Measurements from ENCODE around the gene TSPAN18. TPM values are rescaled to one million over a fixed set of nuclear protein-coding genes. Genes with fewer than 3 reads are reported as not detected.

TSPAN18 gene
- total and polyA plus RNA-seq, 4 experiments from 2014 or later = 7.3 to 48.6 (median 18.2) TPM

GRCh38 chr11:44761551-44761961, 34.8 kb downstream of the TSPAN18 start:
- ChIA-PET CTCF (ENCODE audit: partially characterized antibody) (interaction anchor here (0.6 to 2.0 kb wide), 3 partner anchors 13 to 140 kb away, joined by 3 to 11 read pairs (median 4); no protein-coding TSS in a partner anchor), POLR2A (ENCODE audit: partially characterized antibody) (interaction anchor here (1.2 kb wide), 1 partner anchor 14 kb away, joined by 3 read pairs; no protein-coding TSS in a partner anchor)
- H3K4me1 Mint-ChIP-seq = peaks cover 17 to 46% (median 26%) of the 10 kb centered on the region in 4 donors
- intact Hi-C loops (cut with micrococcal nuclease) = no loop called here
- no peaks in the 10 kb centered on the region for H3K4me1 ChIP-seq (ENCODE audit: insufficient read depth, low read length)
- no peak for DNase-seq
- H3K4me3 Mint-ChIP-seq = no peak overlapping the region
- peaks cover 45% of the 10 kb centered on the region in 2 donors for H3K36me3 Mint-ChIP-seq
- no peaks in the 10 kb centered on the region for H3K27me3 Mint-ChIP-seq
- H3K9me3 Mint-ChIP-seq = peaks cover 0 to 18% (median 8%) of the 10 kb centered on the region in 8 donors
- no peaks in the 10 kb centered on the region for H3K9me3 ChIP-seq (ENCODE audit: control insufficient read depth in 1 of 2, low read length in 2 of 2)
- H3K36me3 ChIP-seq (ENCODE audit: insufficient read depth, low read length) = peaks cover 15% of the 10 kb centered on the region
- H3K27ac Mint-ChIP-seq = peak overlapping the region in 1 of 7 donors; percentile 65
- H3K27me3 ChIP-seq (ENCODE audit: insufficient read depth, low read length) = no peaks in the 10 kb centered on the region
- no peak overlapping the region for H3K27ac ChIP-seq (ENCODE audit: low read depth, low read length)
- no peak overlapping the region for H3K4me3 ChIP-seq (ENCODE audit: low read length in 2 of 2)

GRCh38 chr11:44763121-44763820, 36.5 kb downstream of the TSPAN18 start:
- Mint-ChIP-seq H3K4me1 (peaks cover 15 to 45% (median 29%) of the 10 kb centered on the region in 4 donors), H3K27ac (peak overlapping the region in 4 of 7 donors; percentile 29 to 62 (median 42)), H3K27me3 (no peaks in the 10 kb centered on the region), H3K4me3 (peak overlapping the region in 1 of 8 donors; percentile 21), H3K36me3 (peaks cover 53 to 56% of the 10 kb centered on the region in 2 donors), H3K9me3 (peaks cover 0 to 15% (median 6%) of the 10 kb centered on the region in 8 donors)
- Histone ChIP-seq H3K36me3 (ENCODE audit: insufficient read depth, low read length) (peaks cover 15% of the 10 kb centered on the region), H3K27ac (ENCODE audit: low read depth, low read length) (no peak overlapping the region), H3K4me3 (ENCODE audit: low read length in 2 of 2) (no peak overlapping the region), H3K4me1 (ENCODE audit: insufficient read depth, low read length) (no peaks in the 10 kb centered on the region), H3K9me3 (ENCODE audit: control insufficient read depth in 1 of 2, low read length in 2 of 2) (no peaks in the 10 kb centered on the region), H3K27me3 (ENCODE audit: insufficient read depth, low read length) (no peaks in the 10 kb centered on the region)
- POLR2A ChIA-PET (ENCODE audit: partially characterized antibody) = no interaction called here
- no peak for DNase-seq
- CTCF ChIA-PET (ENCODE audit: partially characterized antibody) = interaction anchor here (0.5 to 1.8 kb wide), 3 partner anchors 10 to 107 kb away, joined by 3 to 15 read pairs (median 3); no protein-coding TSS in a partner anchor
- intact Hi-C loops (cut with micrococcal nuclease) = no loop called here

GRCh38 chr11:44764583-44764982, 37.8 kb downstream of the TSPAN18 start:
- intact Hi-C loops (cut with micrococcal nuclease) = no loop called here
- Mint-ChIP-seq H3K4me1 (peaks cover 13 to 39% (median 28%) of the 10 kb centered on the region in 4 donors), H3K36me3 (peaks cover 55 to 59% of the 10 kb centered on the region in 2 donors), H3K27me3 (no peaks in the 10 kb centered on the region), H3K9me3 (peaks cover 0 to 9% (median 4%) of the 10 kb centered on the region in 8 donors), H3K27ac (peak overlapping the region in 1 of 7 donors; percentile 61), H3K4me3 (no peak overlapping the region)
- Histone ChIP-seq H3K9me3 (ENCODE audit: control insufficient read depth in 1 of 2, low read length in 2 of 2) (no peaks in the 10 kb centered on the region), H3K27ac (ENCODE audit: low read depth, low read length) (no peak overlapping the region), H3K4me3 (ENCODE audit: low read length in 2 of 2) (no peak overlapping the region), H3K4me1 (ENCODE audit: insufficient read depth, low read length) (no peaks in the 10 kb centered on the region), H3K36me3 (ENCODE audit: insufficient read depth, low read length) (peaks cover 15% of the 10 kb centered on the region), H3K27me3 (ENCODE audit: insufficient read depth, low read length) (no peaks in the 10 kb centered on the region)
- ChIA-PET POLR2A (ENCODE audit: partially characterized antibody) (no interaction called here), CTCF (ENCODE audit: partially characterized antibody) (interaction anchor here (1.0 to 1.2 kb wide), 2 partner anchors 10 to 11 kb away, joined by 3 to 4 read pairs; no protein-coding TSS in a partner anchor)
- DNase-seq = no peak

- Histone ChIP-seq H3K4me3 (ENCODE audit: low read length in 2 of 2) (no peak overlapping the region), H3K9me3 (ENCODE audit: control insufficient read depth in 1 of 2, low read length in 2 of 2) (no peaks in the 10 kb centered on the region), H3K27me3 (ENCODE audit: insufficient read depth, low read length) (no peaks in the 10 kb centered on the region), H3K36me3 (ENCODE audit: insufficient read depth, low read length) (peaks cover 15% of the 10 kb centered on the region), H3K4me1 (ENCODE audit: insufficient read depth, low read length) (no peaks in the 10 kb centered on the region), H3K27ac (ENCODE audit: low read depth, low read length) (no peak overlapping the region)
- no peak overlapping the region for H3K4me3 Mint-ChIP-seq
- ChIA-PET CTCF (ENCODE audit: partially characterized antibody) (interaction anchor here (1.0 to 2.7 kb wide), 3 partner anchors 9 to 11 kb away, joined by 3 to 32 read pairs (median 4); no protein-coding TSS in a partner anchor), POLR2A (ENCODE audit: partially characterized antibody) (no interaction called here)
- intact Hi-C loops (cut with micrococcal nuclease) = no loop called here
- DNase-seq = no peak
- H3K36me3 Mint-ChIP-seq = peaks cover 56 to 57% of the 10 kb centered on the region in 2 donors
- peaks cover 9 to 39% (median 28%) of the 10 kb centered on the region in 4 donors for H3K4me1 Mint-ChIP-seq
- peak overlapping the region in 1 of 7 donors; percentile 22 for H3K27ac Mint-ChIP-seq
- no peaks in the 10 kb centered on the region for H3K27me3 Mint-ChIP-seq
- peaks cover 0 to 9% (median 4%) of the 10 kb centered on the region in 8 donors for H3K9me3 Mint-ChIP-seq
Observed at GRCh38 chr11:44765026-44765595, 38.3 kb downstream of the TSPAN18 start.

GRCh38 chr11:44765676-44766075, 38.9 kb downstream of the TSPAN18 start:
- no peak for DNase-seq
- Histone ChIP-seq H3K27me3 (ENCODE audit: insufficient read depth, low read length) (no peaks in the 10 kb centered on the region), H3K27ac (ENCODE audit: low read depth, low read length) (no peak overlapping the region), H3K4me1 (ENCODE audit: insufficient read depth, low read length) (no peaks in the 10 kb centered on the region), H3K9me3 (ENCODE audit: control insufficient read depth in 1 of 2, low read length in 2 of 2) (no peaks in the 10 kb centered on the region), H3K4me3 (ENCODE audit: low read length in 2 of 2) (no peak overlapping the region), H3K36me3 (ENCODE audit: insufficient read depth, low read length) (peaks cover 15% of the 10 kb centered on the region)
- intact Hi-C loops (cut with micrococcal nuclease) = no loop called here
- Mint-ChIP-seq H3K4me3 (no peak overlapping the region), H3K9me3 (peaks cover 0 to 9% (median 4%) of the 10 kb centered on the region in 8 donors), H3K27ac (no peak overlapping the region), H3K4me1 (peaks cover 11 to 40% (median 30%) of the 10 kb centered on the region in 4 donors), H3K27me3 (no peaks in the 10 kb centered on the region), H3K36me3 (peaks cover 58 to 62% of the 10 kb centered on the region in 2 donors)
- POLR2A ChIA-PET (ENCODE audit: partially characterized antibody) = no interaction called here
- CTCF ChIA-PET (ENCODE audit: partially characterized antibody) = interaction anchor here (2.7 kb wide), 1 partner anchor 10 kb away, joined by 32 read pairs; no protein-coding TSS in a partner anchor

GRCh38 chr11:44766112-44766971, 39.6 kb downstream of the TSPAN18 start:
- intact Hi-C loops (cut with micrococcal nuclease) = no loop called here
- H3K4me1 Mint-ChIP-seq = peaks cover 13 to 42% (median 32%) of the 10 kb centered on the region in 4 donors
- ChIA-PET CTCF (ENCODE audit: partially characterized antibody) (interaction anchor here (1.7 to 2.7 kb wide), 2 partner anchors 10 to 20 kb away, joined by 6 to 32 read pairs; no protein-coding TSS in a partner anchor), POLR2A (ENCODE audit: partially characterized antibody) (no interaction called here)
- Histone ChIP-seq H3K4me1 (ENCODE audit: insufficient read depth, low read length) (no peaks in the 10 kb centered on the region), H3K27me3 (ENCODE audit: insufficient read depth, low read length) (no peaks in the 10 kb centered on the region), H3K27ac (ENCODE audit: low read depth, low read length) (no peak overlapping the region), H3K9me3 (ENCODE audit: control insufficient read depth in 1 of 2, low read length in 2 of 2) (no peaks in the 10 kb centered on the region), H3K4me3 (ENCODE audit: low read length in 2 of 2) (no peak overlapping the region), H3K36me3 (ENCODE audit: insufficient read depth, low read length) (peaks cover 15% of the 10 kb centered on the region)
- H3K27me3 Mint-ChIP-seq = no peaks in the 10 kb centered on the region
- H3K27ac Mint-ChIP-seq = peak overlapping the region in 1 of 7 donors; percentile 36
- peaks cover 0 to 9% (median 4%) of the 10 kb centered on the region in 8 donors for H3K9me3 Mint-ChIP-seq
- no peak overlapping the region for H3K4me3 Mint-ChIP-seq
- H3K36me3 Mint-ChIP-seq = peaks cover 62 to 69% of the 10 kb centered on the region in 2 donors
- DNase-seq = no peak
